CD4-positive, alpha-beta T cell (primary cell): ENCODE measurements around the gene GFOD1. TPM values are rescaled to one million over a fixed set of nuclear protein-coding genes. Genes with fewer than 3 reads are reported as not detected.
"Not testable (repeated sequence)": the region's sequence is repeated elsewhere in the genome, so short reads cannot be mapped to it uniquely, and the experiment has no call there.

Experiments used
- ATAC-seq: fragments of 200-7000 bp; cut with Tn5 transposase; one replicate; pipeline ENCODE4 v1.10.0; 2022; ENCODE audit warnings: mild to moderate bottlenecking; ENCODE audit not compliant: poor library complexity
- CTCF ChIA-PET: fragments of 350-600 bp; sonication (Branson Sonifier 250); formaldehyde crosslinking; loops from one replicate; lab custom pipeline; 2021; ENCODE audit warnings: antibody characterized with exemption, inconsistent platforms; lab: Charles Lee
- POLR2A ChIA-PET: fragments of 350-600 bp; sonication (Branson Sonifier 250); formaldehyde crosslinking; loops from one replicate; lab custom pipeline; 2021; ENCODE audit warnings: antibody characterized with exemption, inconsistent platforms; lab: Charles Lee
- DNase-seq, 14 experiments: peaks; one replicate each; pipeline ENCODE4 v3.0.0-alpha.2; 2013 to 2020; ENCODE audit warnings: mixed read lengths in 2 of 14
- H3K27ac ChIP-seq, 2 donors: one replicate each; pipeline versions ENCODE4 v1.5.1 to v1.7.0; 2013; ENCODE audit warnings: low read length in 2 of 2, low read depth in 1 of 2, mild to moderate bottlenecking in 1 of 2
- H3K27me3 ChIP-seq, 2 experiments: 1 replicate in 1 of 2; 2 replicates in 1 of 2; pipeline versions ENCODE4 v1.6.1 to v1.7.0; 2013; ENCODE audit warnings: low read length in 2 of 2, control low read depth in 1 of 2, mild to moderate bottlenecking in 1 of 2, moderate library complexity in 1 of 2; ENCODE audit not compliant: insufficient read depth in 2 of 2, control insufficient read depth in 1 of 2
- H3K36me3 ChIP-seq: one replicate; pipeline ENCODE4 v1.6.1; 2013; ENCODE audit warnings: low read length, control low read depth; ENCODE audit not compliant: insufficient read depth
- H3K4me1 ChIP-seq: one replicate; pipeline ENCODE4 v1.6.1; 2013; ENCODE audit warnings: low read length, control low read depth; ENCODE audit not compliant: insufficient read depth
- H3K4me3 ChIP-seq: one replicate; pipeline ENCODE4 v1.5.1; 2013; ENCODE audit warnings: mild to moderate bottlenecking, low read length, moderate library complexity
- H3K9me3 ChIP-seq, 2 experiments: 1 replicate in 1 of 2; 2 replicates in 1 of 2; pipeline versions ENCODE4 v1.6.1 to v1.7.0; 2013; ENCODE audit warnings: low read length in 2 of 2, mild to moderate bottlenecking in 2 of 2, control low read depth in 1 of 2, moderate library complexity in 1 of 2; ENCODE audit not compliant: control insufficient read depth in 1 of 2, insufficient read depth in 1 of 2
- H3K27ac Mint-ChIP-seq: one replicate; pipeline ENCODE4 v1.8.0; 2020; ENCODE audit warnings: mixed read lengths
- H3K27me3 Mint-ChIP-seq: one replicate; pipeline ENCODE4 v1.8.0; 2021; ENCODE audit warnings: mixed read lengths
- H3K36me3 Mint-ChIP-seq: one replicate; pipeline ENCODE4 v1.8.0; 2021; ENCODE audit warnings: low read depth, mixed read lengths
- H3K4me1 Mint-ChIP-seq: one replicate; pipeline ENCODE4 v1.8.0; 2021; ENCODE audit warnings: low read depth, mixed read lengths
- H3K4me3 Mint-ChIP-seq: one replicate; pipeline ENCODE4 v1.8.0; 2020; ENCODE audit warnings: mild to moderate bottlenecking, mixed read lengths
- H3K9me3 Mint-ChIP-seq: one replicate; pipeline ENCODE4 v1.8.0; 2020; ENCODE audit warnings: mixed read lengths
- CTCF ChIP-seq: fragments of 200-600 bp; IDR thresholded peaks from one replicate; pipeline ENCODE4 v1.8.0; 2022; ENCODE audit warnings: antibody characterized with exemption, mild to moderate bottlenecking
- intact Hi-C, 2 experiments: fragments of 100-400 bp; cut with DNase I in 1 of 2; cut with micrococcal nuclease in 1 of 2; formaldehyde crosslinking; loops; one replicate each; pipeline versions ENCODE4 v1.15.1 to v1.9.0; 2023 to 2025; cut with DNase I, micrococcal nuclease
- total RNA-seq, 174 experiments: library from RNA in 2 of 174; stranded (reverse) in 2 of 174; gene quantifications; one replicate each; pipeline ENCODE4 v1.2.3 and lab custom pipeline; 2021 to 2026

Gene GFOD1
- total RNA-seq, 2 experiments from 2014 or later = 1.3 to 2.0 TPM

- no peak for TF ChIP-seq CTCF
These were observed 24.7 kb upstream of the GFOD1 start for GRCh38 chr6:13511913-13512717.

GRCh38 chr6:13511141-13511571, 23.8 kb upstream of the GFOD1 start:
- POLR2A ChIA-PET, H3K4me1 ChIP-seq, H3K27ac Mint-ChIP-seq, H3K27ac ChIP-seq, H3K4me3 Mint-ChIP-seq, H3K36me3 ChIP-seq, H3K9me3 ChIP-seq, H3K9me3 Mint-ChIP-seq, DNase-seq, H3K4me3 ChIP-seq, ATAC-seq, H3K36me3 Mint-ChIP-seq, H3K27me3 Mint-ChIP-seq, H3K4me1 Mint-ChIP-seq, H3K27me3 ChIP-seq, intact Hi-C loops: not testable (repeated sequence)
- CTCF ChIA-PET = interaction anchor here (1.2 kb wide), 1 partner anchor 9 kb away, joined by 3 read pairs; no protein-coding TSS in a partner anchor

More at GRCh38 chr6:13511913-13512717, 24.7 kb upstream of the GFOD1 start:
- ChIA-PET CTCF (interaction anchor here (1.2 kb wide), 1 partner anchor 8 kb away, joined by 3 read pairs; no protein-coding TSS in a partner anchor), POLR2A (interaction anchor here (0.5 kb wide), 1 partner anchor 1325 kb away, joined by 4 read pairs; no protein-coding TSS in a partner anchor)
- intact Hi-C loops = no loop called here
- H3K36me3 Mint-ChIP-seq = no peaks in the 10 kb centered on the region
- DNase-seq (no peak), ATAC-seq (no peak)
- H3K27me3 Mint-ChIP-seq = no peaks in the 10 kb centered on the region
- H3K9me3 ChIP-seq = peaks cover 0 to 6% of the 10 kb centered on the region in 2 experiments
- no peak overlapping the region for H3K27ac ChIP-seq
- no peak overlapping the region for H3K4me3 ChIP-seq
- H3K4me3 Mint-ChIP-seq = no peak overlapping the region
- H3K4me1 ChIP-seq = no peaks in the 10 kb centered on the region
- H3K27ac Mint-ChIP-seq = no peak overlapping the region
- H3K9me3 Mint-ChIP-seq = no peaks in the 10 kb centered on the region
- peaks cover 0 to 4% of the 10 kb centered on the region in 2 experiments for H3K27me3 ChIP-seq
- H3K4me1 Mint-ChIP-seq = no peaks in the 10 kb centered on the region
- no peaks in the 10 kb centered on the region for H3K36me3 ChIP-seq

- POLR2A ChIA-PET = not testable (repeated sequence)
These were observed 23.0 kb upstream of the GFOD1 start for GRCh38 chr6:13510433-13510832.

More at GRCh38 chr6:13510433-13510832, 23.0 kb upstream of the GFOD1 start:
- ATAC-seq, H3K27ac ChIP-seq, H3K27ac Mint-ChIP-seq, H3K36me3 ChIP-seq, H3K4me1 Mint-ChIP-seq, H3K4me1 ChIP-seq, H3K9me3 Mint-ChIP-seq, H3K27me3 ChIP-seq, CTCF ChIA-PET, H3K4me3 Mint-ChIP-seq, DNase-seq, H3K27me3 Mint-ChIP-seq, intact Hi-C loops, H3K9me3 ChIP-seq, H3K36me3 Mint-ChIP-seq, H3K4me3 ChIP-seq: not testable (repeated sequence)
